RWPE2 (cell line): ENCODE data around the gene TMEM40.
A peak's percentile ranks its signal among the peaks of the same experiment; 100 is the strongest.

ENCODE experiments used
- ATAC-seq: fragments of 200-7000 bp; cut with Tn5 transposase; 3 replicates; pipeline ENCODE4 v1.9.1; 2021; ENCODE audit warnings: low read depth
- DNase-seq: peaks from one replicate; pipeline ENCODE4 v3.0.0-alpha.2; 2020; ENCODE audit warnings: low spot score
- H3K27ac ChIP-seq: fragments of 450-650 bp; 2 replicates; pipeline ENCODE4 v1.5.1; 2017; ENCODE audit warnings: mild to moderate bottlenecking; ENCODE audit not compliant: poor library complexity, severe bottlenecking
- H3K27me3 ChIP-seq: fragments of 250-450 bp; sonication (Bioruptor Pico); 2 replicates; pipeline ENCODE4 v1.5.1; 2021; ENCODE audit warnings: mild to moderate bottlenecking, moderate library complexity; ENCODE audit not compliant: insufficient read depth, poor library complexity, severe bottlenecking
- H3K36me3 ChIP-seq: fragments of 250-450 bp; sonication (Bioruptor Pico); 2 replicates; pipeline ENCODE4 v1.5.1; 2020; ENCODE audit warnings: low read depth, mild to moderate bottlenecking, moderate library complexity
- H3K4me1 ChIP-seq: fragments of 250-450 bp; sonication (Bioruptor Pico); 2 replicates; pipeline ENCODE4 v1.5.1; 2021; ENCODE audit warnings: mild to moderate bottlenecking, moderate library complexity; ENCODE audit not compliant: insufficient read depth, poor library complexity, severe bottlenecking
- H3K4me3 ChIP-seq: fragments of 250-450 bp; sonication (Bioruptor Pico); 2 replicates; pipeline ENCODE4 v1.5.1; 2021; ENCODE audit warnings: mild to moderate bottlenecking, moderate library complexity; ENCODE audit not compliant: severe bottlenecking
- H3K9me3 ChIP-seq: fragments of 250-450 bp; sonication (Bioruptor Pico); 2 replicates; pipeline ENCODE4 v1.5.1; 2021; ENCODE audit warnings: mild to moderate bottlenecking, moderate library complexity; ENCODE audit not compliant: severe bottlenecking
- CTCF ChIP-seq: fragments of 450-650 bp; IDR thresholded peaks from one replicate; pipeline ENCODE4 v1.5.1; 2017; ENCODE audit warnings: mild to moderate bottlenecking, moderate library complexity; ENCODE audit not compliant: poor library complexity, severe bottlenecking

TMEM40 gene

GRCh38 chr3:12759097-12759679, at the start of gene TMEM40:
Gene TMEM40 (minus strand): TSS chr3:12759259. CDS start chr3:12749832, 9,427 bp downstream.
- no peaks in the 10 kb centered on the region for H3K9me3 ChIP-seq
- peaks cover 34% of the 10 kb centered on the region for H3K36me3 ChIP-seq
- H3K4me1 ChIP-seq: peaks cover 44% of the 10 kb centered on the region
- ATAC-seq: peak; percentile 81
- H3K27me3 ChIP-seq: no peaks in the 10 kb centered on the region
- peak within 1 kb of the TSS; percentile 35 for H3K4me3 ChIP-seq
- peak; percentile 99 for DNase-seq
- TF ChIP-seq CTCF: no peak
- H3K27ac ChIP-seq: peak within 1 kb of the TSS; percentile 97

- no peak for TF ChIP-seq CTCF
- H3K27me3 ChIP-seq: no peaks in the 10 kb centered on the region
- no peaks in the 10 kb centered on the region for H3K9me3 ChIP-seq
- H3K4me3 ChIP-seq: no peak overlapping the region
- no peak for ATAC-seq
- H3K36me3 ChIP-seq: no peaks in the 10 kb centered on the region
- no peak overlapping the region for H3K27ac ChIP-seq
- H3K4me1 ChIP-seq: no peaks in the 10 kb centered on the region
- DNase-seq: no peak
Measured at GRCh38 chr3:12808587-12808986, 49.5 kb upstream of the TMEM40 start.

- no peak overlapping the region for H3K27ac ChIP-seq
- no peaks in the 10 kb centered on the region for H3K27me3 ChIP-seq
- no peak for TF ChIP-seq CTCF
- no peak overlapping the region for H3K4me3 ChIP-seq
- DNase-seq (no peak), ATAC-seq (no peak)
- no peaks in the 10 kb centered on the region for H3K36me3 ChIP-seq
- no peaks in the 10 kb centered on the region for H3K4me1 ChIP-seq
- H3K9me3 ChIP-seq: no peaks in the 10 kb centered on the region
Measured at GRCh38 chr3:12807601-12808359, 48.7 kb upstream of the TMEM40 start.

GRCh38 chr3:12807066-12807465, 48.0 kb upstream of the TMEM40 start:
- no peak overlapping the region for H3K27ac ChIP-seq
- H3K36me3 ChIP-seq: no peaks in the 10 kb centered on the region
- no peaks in the 10 kb centered on the region for H3K4me1 ChIP-seq
- H3K4me3 ChIP-seq: no peak overlapping the region
- no peaks in the 10 kb centered on the region for H3K27me3 ChIP-seq
- no peak for DNase-seq
- no peaks in the 10 kb centered on the region for H3K9me3 ChIP-seq
- no peak for TF ChIP-seq CTCF
- no peak for ATAC-seq

- no peak for ATAC-seq
Measured at GRCh38 chr3:12803371-12803770, 44.3 kb upstream of the TMEM40 start.

More at GRCh38 chr3:12803371-12803770, 44.3 kb upstream of the TMEM40 start:
- TF ChIP-seq CTCF: no peak
- Histone ChIP-seq H3K27ac (no peak overlapping the region), H3K27me3 (no peaks in the 10 kb centered on the region), H3K4me1 (no peaks in the 10 kb centered on the region), H3K36me3 (no peaks in the 10 kb centered on the region), H3K9me3 (no peaks in the 10 kb centered on the region), H3K4me3 (no peak overlapping the region)
- no peak for DNase-seq
